Measurements from ENCODE around the gene DGKB. TPM values are rescaled to one million over a fixed set of nuclear protein-coding genes. Genes with fewer than 3 reads are reported as not detected.
"Not testable (repeated sequence)": the region's sequence is repeated elsewhere in the genome, so short reads cannot be mapped to it uniquely, and the experiment has no call there.

The DGKB gene
- total RNA-seq, 1 experiment from 2014 or later = not detected

DNA sequence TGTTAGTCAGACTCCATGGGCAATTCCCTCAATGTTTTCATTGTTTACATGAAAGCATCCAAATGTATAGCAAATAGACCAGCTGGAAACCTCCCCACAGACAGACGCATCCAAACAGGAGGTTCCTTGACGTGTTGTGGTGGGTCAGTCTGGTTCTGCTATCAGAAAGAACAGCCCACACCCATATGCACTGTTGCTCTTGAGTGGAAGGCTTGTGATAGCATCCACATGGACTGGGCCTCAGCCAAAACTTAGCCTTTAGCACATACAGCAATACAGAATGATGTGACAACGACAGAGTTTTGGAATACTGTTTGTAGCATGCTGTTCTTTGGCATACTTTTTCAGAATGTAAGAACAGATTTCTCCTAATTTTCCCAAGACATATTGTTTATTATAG is 613.9 kb downstream of the DGKB start:
- DNase-seq (ENCODE audit: low spot score) = no peak
- CTCF ChIA-PET = no interaction called here
- no peaks in the 10 kb centered on the region for H3K36me3 ChIP-seq (ENCODE audit: insufficient read depth, low read length, poor library complexity, severe bottlenecking)
- H3K4me3 ChIP-seq (ENCODE audit: low read depth, low read length, poor library complexity, severe bottlenecking) = no peak overlapping the region
- intact Hi-C loops (cut with micrococcal nuclease; ENCODE audit: unreplicated experiment) = no loop called here
- POLR2A ChIA-PET (ENCODE audit: low non-redundant PET) = no interaction called here
- no TSS peak for BruUV-seq (replicated peaks)
- H3K4me1 ChIP-seq (ENCODE audit: insufficient read depth, low read length, poor library complexity, severe bottlenecking) = no peaks in the 10 kb centered on the region
- no peaks in the 10 kb centered on the region for H3K9me3 ChIP-seq (ENCODE audit: low read depth, low read length, poor library complexity, severe bottlenecking)
- H3K27ac ChIP-seq (ENCODE audit: low read depth, low read length, poor library complexity, severe bottlenecking) = no peak overlapping the region
- H3K27me3 ChIP-seq (replicated peaks; ENCODE audit: insufficient read depth, low read depth, low read length, poor library complexity) = no peaks in the 10 kb centered on the region
- TF ChIP-seq, protein P1, sequence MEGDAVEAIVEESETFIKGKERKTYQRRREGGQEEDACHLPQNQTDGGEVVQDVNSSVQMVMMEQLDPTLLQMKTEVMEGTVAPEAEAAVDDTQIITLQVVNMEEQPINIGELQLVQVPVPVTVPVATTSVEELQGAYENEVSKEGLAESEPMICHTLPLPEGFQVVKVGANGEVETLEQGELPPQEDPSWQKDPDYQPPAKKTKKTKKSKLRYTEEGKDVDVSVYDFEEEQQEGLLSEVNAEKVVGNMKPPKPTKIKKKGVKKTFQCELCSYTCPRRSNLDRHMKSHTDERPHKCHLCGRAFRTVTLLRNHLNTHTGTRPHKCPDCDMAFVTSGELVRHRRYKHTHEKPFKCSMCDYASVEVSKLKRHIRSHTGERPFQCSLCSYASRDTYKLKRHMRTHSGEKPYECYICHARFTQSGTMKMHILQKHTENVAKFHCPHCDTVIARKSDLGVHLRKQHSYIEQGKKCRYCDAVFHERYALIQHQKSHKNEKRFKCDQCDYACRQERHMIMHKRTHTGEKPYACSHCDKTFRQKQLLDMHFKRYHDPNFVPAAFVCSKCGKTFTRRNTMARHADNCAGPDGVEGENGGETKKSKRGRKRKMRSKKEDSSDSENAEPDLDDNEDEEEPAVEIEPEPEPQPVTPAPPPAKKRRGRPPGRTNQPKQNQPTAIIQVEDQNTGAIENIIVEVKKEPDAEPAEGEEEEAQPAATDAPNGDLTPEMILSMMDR (conservative IDR thresholded peaks at IDR 0.05; ENCODE audit: low read depth, low read length) = no peak
- no peak for TF ChIP-seq EZH2 (IDR thresholded peaks at IDR 0.05; ENCODE audit: borderline replicate concordance, low read depth, low read length, poor library complexity, severe bottlenecking)

DNA sequence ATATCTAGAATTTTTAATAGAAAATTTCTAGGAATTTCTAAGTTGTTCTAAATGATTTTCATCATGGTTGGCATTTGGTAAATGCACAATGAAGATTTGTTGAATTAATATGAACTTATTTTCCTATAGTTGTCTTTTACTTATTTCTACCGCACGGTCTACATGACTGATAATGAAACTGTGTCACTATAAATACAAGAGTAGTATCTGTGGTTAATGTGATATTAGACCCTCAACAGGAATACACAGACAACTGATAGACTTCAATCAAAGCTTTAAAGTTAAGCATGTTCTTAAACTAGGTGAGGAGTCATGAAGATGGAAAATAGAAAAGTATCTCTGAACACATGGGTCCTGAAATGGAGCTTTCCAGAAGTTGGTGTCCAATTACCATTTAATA is 615.2 kb downstream of the DGKB start:
- CTCF ChIA-PET = no interaction called here
- H3K4me1 ChIP-seq (ENCODE audit: insufficient read depth, low read length, poor library complexity, severe bottlenecking) = no peaks in the 10 kb centered on the region
- POLR2A ChIA-PET (ENCODE audit: low non-redundant PET) = no interaction called here
- H3K36me3 ChIP-seq (ENCODE audit: insufficient read depth, low read length, poor library complexity, severe bottlenecking) = no peaks in the 10 kb centered on the region
- TF ChIP-seq, protein P1 (conservative IDR thresholded peaks at IDR 0.05; ENCODE audit: low read depth, low read length) = no peak
- TF ChIP-seq EZH2 (IDR thresholded peaks at IDR 0.05; ENCODE audit: borderline replicate concordance, low read depth, low read length, poor library complexity, severe bottlenecking) = no peak
- BruUV-seq (replicated peaks) = no TSS peak
- no peaks in the 10 kb centered on the region for H3K27me3 ChIP-seq (replicated peaks; ENCODE audit: insufficient read depth, low read depth, low read length, poor library complexity)
- H3K27ac ChIP-seq (ENCODE audit: low read depth, low read length, poor library complexity, severe bottlenecking) = no peak overlapping the region
- H3K9me3 ChIP-seq (ENCODE audit: low read depth, low read length, poor library complexity, severe bottlenecking) = no peaks in the 10 kb centered on the region
- H3K4me3 ChIP-seq (ENCODE audit: low read depth, low read length, poor library complexity, severe bottlenecking) = no peak overlapping the region
- no peak for DNase-seq (ENCODE audit: low spot score)
- intact Hi-C loops (cut with micrococcal nuclease; ENCODE audit: unreplicated experiment) = no loop called here

DNA sequence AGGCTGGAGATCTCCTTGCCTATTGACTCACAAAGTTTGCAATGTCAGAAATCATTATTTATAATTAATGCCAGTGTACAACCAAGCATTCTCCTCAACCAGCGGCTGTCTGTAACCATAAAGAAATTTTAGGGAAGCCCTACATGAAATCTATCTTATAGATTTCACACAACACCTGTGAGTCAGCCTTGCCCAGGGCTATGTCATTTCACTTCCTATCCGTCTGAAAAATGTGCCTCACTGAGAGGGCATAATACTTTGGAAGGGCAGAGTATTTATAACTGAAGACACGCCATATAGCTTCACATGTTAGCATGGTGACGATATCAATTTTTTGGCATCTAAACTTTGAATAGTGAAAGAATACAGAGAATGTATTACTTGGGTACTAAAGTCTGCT is 616.5 kb downstream of the DGKB start:
- CTCF ChIA-PET = no interaction called here
- Histone ChIP-seq H3K9me3 (ENCODE audit: low read depth, low read length, poor library complexity, severe bottlenecking) (no peaks in the 10 kb centered on the region), H3K27ac (ENCODE audit: low read depth, low read length, poor library complexity, severe bottlenecking) (no peak overlapping the region), H3K4me3 (ENCODE audit: low read depth, low read length, poor library complexity, severe bottlenecking) (no peak overlapping the region), H3K4me1 (ENCODE audit: insufficient read depth, low read length, poor library complexity, severe bottlenecking) (no peaks in the 10 kb centered on the region), H3K27me3 (replicated peaks; ENCODE audit: insufficient read depth, low read depth, low read length, poor library complexity) (no peaks in the 10 kb centered on the region), H3K36me3 (ENCODE audit: insufficient read depth, low read length, poor library complexity, severe bottlenecking) (no peaks in the 10 kb centered on the region)
- intact Hi-C loops (cut with micrococcal nuclease; ENCODE audit: unreplicated experiment) = no loop called here
- BruUV-seq (replicated peaks) = no TSS peak
- POLR2A ChIA-PET (ENCODE audit: low non-redundant PET) = no interaction called here
- no peak for DNase-seq (ENCODE audit: low spot score)
- TF ChIP-seq, protein P1 (conservative IDR thresholded peaks at IDR 0.05; ENCODE audit: low read depth, low read length) = no peak
- TF ChIP-seq EZH2 (IDR thresholded peaks at IDR 0.05; ENCODE audit: borderline replicate concordance, low read depth, low read length, poor library complexity, severe bottlenecking) = no peak

DNA sequence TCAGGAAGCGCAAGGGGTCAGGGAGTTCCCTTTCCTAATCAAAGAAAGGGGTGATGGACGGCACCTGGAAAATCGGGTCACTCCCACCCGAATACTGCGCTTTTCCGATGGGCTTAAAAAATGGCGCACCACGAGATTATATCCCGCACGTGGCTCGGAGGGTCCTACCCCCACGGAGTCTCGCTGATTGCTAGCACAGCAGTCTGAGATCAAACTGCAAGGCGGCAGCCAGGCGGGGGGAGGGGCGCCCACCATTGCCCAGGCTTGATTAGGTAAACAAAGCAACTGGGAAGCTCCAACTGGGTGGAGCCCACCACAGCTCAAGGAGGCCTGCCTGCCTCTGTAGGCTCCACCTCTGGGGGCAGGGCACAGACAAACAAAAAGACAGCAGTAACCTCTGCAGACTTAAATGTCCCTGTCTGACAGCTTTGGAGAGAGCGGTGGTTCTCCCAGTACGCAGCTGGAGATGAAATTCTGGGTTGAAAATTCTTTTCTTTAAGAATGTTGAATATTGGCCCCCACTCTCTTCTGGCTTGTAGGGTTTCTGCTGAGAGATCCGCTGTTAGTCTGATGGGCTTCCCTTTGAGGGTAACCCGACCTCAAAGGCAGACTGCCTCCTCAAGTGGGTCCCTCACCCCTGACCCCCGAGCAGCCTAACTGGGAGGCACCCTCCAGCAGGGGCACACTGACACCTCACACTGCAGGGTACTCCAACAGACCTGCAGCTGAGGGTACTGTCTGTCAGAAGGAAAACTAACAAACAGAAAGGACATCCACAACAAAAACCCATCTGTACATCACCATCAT is 623.3 kb downstream of the DGKB start:
- DNase-seq (ENCODE audit: low spot score); BruUV-seq (replicated peaks); H3K4me3 ChIP-seq (ENCODE audit: low read depth, low read length, poor library complexity, severe bottlenecking); H3K36me3 ChIP-seq (ENCODE audit: insufficient read depth, low read length, poor library complexity, severe bottlenecking); H3K4me1 ChIP-seq (ENCODE audit: insufficient read depth, low read length, poor library complexity, severe bottlenecking); H3K27me3 ChIP-seq (replicated peaks; ENCODE audit: insufficient read depth, low read depth, low read length, poor library complexity); intact Hi-C loops (cut with micrococcal nuclease; ENCODE audit: unreplicated experiment); H3K27ac ChIP-seq (ENCODE audit: low read depth, low read length, poor library complexity, severe bottlenecking); H3K9me3 ChIP-seq (ENCODE audit: low read depth, low read length, poor library complexity, severe bottlenecking); CTCF ChIA-PET; POLR2A ChIA-PET (ENCODE audit: low non-redundant PET): not testable (repeated sequence)
